Activated CD8-positive, alpha-beta memory T cell treated with anti-CD3 and anti-CD28 coated beads, Interleukin-2, amount 50 U/mL, for 24 hours (primary cell): Measurements from ENCODE around the gene ADPRS.

ENCODE experiments used
- DNase-seq: peaks from one replicate; pipeline ENCODE4 v3.0.0-alpha.2; 2020; ENCODE audit errors: extremely low read depth

ADPRS gene

GRCh38 chr1:36108314-36108713 lies 19.6 kb downstream of the ADPRS start:
- no peak for DNase-seq

GRCh38 chr1:36109041-36109679 lies 20.5 kb downstream of the ADPRS start:
- DNase-seq: no peak

- DNase-seq: no peak
Observed at GRCh38 chr1:36111151-36111550, 22.5 kb downstream of the ADPRS start.

GRCh38 chr1:36112823-36113222 lies 24.1 kb downstream of the ADPRS start:
- DNase-seq: no peak

- DNase-seq: no peak
Observed at GRCh38 chr1:36114371-36114770, 25.7 kb downstream of the ADPRS start.

GRCh38 chr1:36115200-36115669 lies 26.5 kb downstream of the ADPRS start:
- no peak for DNase-seq

GRCh38 chr1:36115931-36116330 lies 27.2 kb downstream of the ADPRS start:
- no peak for DNase-seq

- no peak for DNase-seq
Observed at GRCh38 chr1:36116901-36117300, 28.2 kb downstream of the ADPRS start.

- DNase-seq: no peak
Observed at GRCh38 chr1:36118447-36119204, 29.9 kb downstream of the ADPRS start.

GRCh38 chr1:36119456-36119855 lies 30.8 kb downstream of the ADPRS start:
- DNase-seq: no peak

GRCh38 chr1:36122062-36123030 lies 33.7 kb downstream of the ADPRS start:
- no peak for DNase-seq

GRCh38 chr1:36123356-36123755 lies 34.7 kb downstream of the ADPRS start:
- no peak for DNase-seq

- no peak for DNase-seq
Observed at GRCh38 chr1:36124404-36125128, 35.9 kb downstream of the ADPRS start.

- no peak for DNase-seq
Observed at GRCh38 chr1:36125129-36125991, 36.7 kb downstream of the ADPRS start, which contains the start of gene COL8A2. Gene COL8A2 (minus strand): TSS chr1:36125222. CDS start chr1:36100242, 24,980 bp downstream.

GRCh38 chr1:36126005-36126716 lies 37.5 kb downstream of the ADPRS start:
- no peak for DNase-seq

- no peak for DNase-seq
Observed at GRCh38 chr1:36126797-36127500, 38.3 kb downstream of the ADPRS start.

GRCh38 chr1:36128126-36128904 lies 39.6 kb downstream of the ADPRS start:
- DNase-seq: no peak

GRCh38 chr1:36128905-36129206 lies 40.2 kb downstream of the ADPRS start:
- DNase-seq: no peak

- no peak for DNase-seq
Observed at GRCh38 chr1:36132029-36132428, 43.3 kb downstream of the ADPRS start.
